ENCODE results near the gene RSPH10B2. TPM values are rescaled to one million over a fixed set of nuclear protein-coding genes. Genes with fewer than 3 reads are reported as not detected.
"Not testable (repeated sequence)": the region's sequence is repeated elsewhere in the genome, so short reads cannot be mapped to it uniquely, and the experiment has no call there.

RSPH10B2 gene
- 0.38 and 0.81 TPM in 2 replicates for total RNA-seq
- long read RNA-seq, result 0 reads

- not testable (repeated sequence) for H3K4me1 Mint-ChIP-seq (ENCODE audit: unreplicated experiment); H3K27ac Mint-ChIP-seq (ENCODE audit: unreplicated experiment); H3K4me3 Mint-ChIP-seq (ENCODE audit: unreplicated experiment); DNase-seq (ENCODE audit: extremely low spot score, unreplicated experiment); H3K9me3 Mint-ChIP-seq (ENCODE audit: unreplicated experiment); H3K36me3 Mint-ChIP-seq (ENCODE audit: unreplicated experiment); H3K27me3 Mint-ChIP-seq (ENCODE audit: unreplicated experiment)
These were observed at the start of gene RSPH10B2 for GRCh38 chr7:6753964-6754363. Gene RSPH10B2, plus strand, starts transcription at chr7:6754103. Its CDS starts 3,575 bp downstream, at chr7:6757678.

DNA sequence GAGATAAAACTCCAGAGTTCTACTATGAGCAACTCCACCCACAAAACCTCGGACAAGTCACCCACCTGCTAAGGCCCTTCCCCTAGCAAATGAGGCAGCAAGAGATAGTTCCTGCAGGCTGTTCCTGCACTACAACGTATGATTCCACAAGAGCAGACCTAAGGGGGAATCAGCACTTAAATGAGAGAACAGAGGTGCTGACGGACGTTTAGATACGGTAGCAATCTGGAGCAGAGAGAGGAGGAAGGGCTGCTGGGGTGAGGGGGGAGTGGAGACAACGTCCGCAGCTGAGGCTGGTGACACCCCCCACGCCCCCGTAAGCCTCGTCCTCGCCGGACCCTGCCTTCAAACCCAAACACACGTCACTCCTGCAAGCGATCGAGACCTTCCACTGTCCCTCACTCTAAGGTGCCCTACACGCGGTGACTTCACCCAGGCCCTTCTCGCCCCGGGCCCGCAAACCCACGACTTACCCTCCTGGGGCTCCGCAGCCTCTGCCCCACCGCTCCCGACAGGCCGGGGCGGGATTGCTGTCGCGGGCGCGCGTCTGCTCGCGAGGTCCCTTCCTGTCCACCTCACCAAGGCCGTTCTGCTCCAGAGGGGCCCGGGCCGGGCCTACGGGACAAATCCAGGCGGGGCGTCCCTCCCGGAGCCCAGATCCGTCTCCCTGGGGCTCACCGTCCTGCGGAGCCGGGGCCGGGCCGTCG lies 47.8 kb upstream of the RSPH10B2 start:
- peaks cover 30% of the 10 kb centered on the region for H3K4me1 Mint-ChIP-seq (ENCODE audit: unreplicated experiment)
- DNase-seq (ENCODE audit: extremely low spot score, unreplicated experiment), result no peak
- H3K27me3 Mint-ChIP-seq (ENCODE audit: unreplicated experiment), result no peaks in the 10 kb centered on the region
- peak overlapping the region; percentile 94 for H3K27ac Mint-ChIP-seq (ENCODE audit: unreplicated experiment)
- TF ChIP-seq, protein P1, sequence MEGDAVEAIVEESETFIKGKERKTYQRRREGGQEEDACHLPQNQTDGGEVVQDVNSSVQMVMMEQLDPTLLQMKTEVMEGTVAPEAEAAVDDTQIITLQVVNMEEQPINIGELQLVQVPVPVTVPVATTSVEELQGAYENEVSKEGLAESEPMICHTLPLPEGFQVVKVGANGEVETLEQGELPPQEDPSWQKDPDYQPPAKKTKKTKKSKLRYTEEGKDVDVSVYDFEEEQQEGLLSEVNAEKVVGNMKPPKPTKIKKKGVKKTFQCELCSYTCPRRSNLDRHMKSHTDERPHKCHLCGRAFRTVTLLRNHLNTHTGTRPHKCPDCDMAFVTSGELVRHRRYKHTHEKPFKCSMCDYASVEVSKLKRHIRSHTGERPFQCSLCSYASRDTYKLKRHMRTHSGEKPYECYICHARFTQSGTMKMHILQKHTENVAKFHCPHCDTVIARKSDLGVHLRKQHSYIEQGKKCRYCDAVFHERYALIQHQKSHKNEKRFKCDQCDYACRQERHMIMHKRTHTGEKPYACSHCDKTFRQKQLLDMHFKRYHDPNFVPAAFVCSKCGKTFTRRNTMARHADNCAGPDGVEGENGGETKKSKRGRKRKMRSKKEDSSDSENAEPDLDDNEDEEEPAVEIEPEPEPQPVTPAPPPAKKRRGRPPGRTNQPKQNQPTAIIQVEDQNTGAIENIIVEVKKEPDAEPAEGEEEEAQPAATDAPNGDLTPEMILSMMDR (IDR thresholded peaks at IDR 0.05), result no peak
- peaks cover 29% of the 10 kb centered on the region for H3K9me3 Mint-ChIP-seq (ENCODE audit: unreplicated experiment)
- peak overlapping the region; percentile 87 for H3K4me3 Mint-ChIP-seq (ENCODE audit: unreplicated experiment)
- peaks cover 35% of the 10 kb centered on the region for H3K36me3 Mint-ChIP-seq (ENCODE audit: unreplicated experiment)

GRCh38 chr7:6706666-6707407 lies 47.1 kb upstream of the RSPH10B2 start, which contains the start of gene ZNF12:
Gene ZNF12, minus strand, starts transcription at chr7:6706947. Its CDS starts 1,774 bp downstream, at chr7:6705173.
- Mint-ChIP-seq H3K36me3 (ENCODE audit: unreplicated experiment) (peaks cover 28% of the 10 kb centered on the region), H3K27ac (ENCODE audit: unreplicated experiment) (peak within 1 kb of the TSS; percentile 94), H3K4me1 (ENCODE audit: unreplicated experiment) (peaks cover 27% of the 10 kb centered on the region), H3K9me3 (ENCODE audit: unreplicated experiment) (peaks cover 24% of the 10 kb centered on the region), H3K4me3 (ENCODE audit: unreplicated experiment) (peak within 1 kb of the TSS; percentile 87), H3K27me3 (ENCODE audit: unreplicated experiment) (no peaks in the 10 kb centered on the region)
- DNase-seq (ENCODE audit: extremely low spot score, unreplicated experiment), result peak; percentile 98
- TF ChIP-seq, protein P1 (IDR thresholded peaks at IDR 0.05), result no peak

GRCh38 chr7:6708304-6708703 lies 45.6 kb upstream of the RSPH10B2 start:
- Mint-ChIP-seq H3K27me3 (ENCODE audit: unreplicated experiment) (no peaks in the 10 kb centered on the region), H3K4me1 (ENCODE audit: unreplicated experiment) (peaks cover 19% of the 10 kb centered on the region), H3K4me3 (ENCODE audit: unreplicated experiment) (no peak overlapping the region), H3K27ac (ENCODE audit: unreplicated experiment) (no peak overlapping the region), H3K9me3 (ENCODE audit: unreplicated experiment) (peaks cover 16% of the 10 kb centered on the region), H3K36me3 (ENCODE audit: unreplicated experiment) (peaks cover 18% of the 10 kb centered on the region)
- TF ChIP-seq, protein P1 (IDR thresholded peaks at IDR 0.05), result no peak
- no peak for DNase-seq (ENCODE audit: extremely low spot score, unreplicated experiment)

GRCh38 chr7:6709808-6710207 lies 44.1 kb upstream of the RSPH10B2 start:
- TF ChIP-seq, protein P1 (IDR thresholded peaks at IDR 0.05), result no peak
- H3K27me3 Mint-ChIP-seq (ENCODE audit: unreplicated experiment), result peaks cover 4% of the 10 kb centered on the region
- H3K4me1 Mint-ChIP-seq (ENCODE audit: unreplicated experiment), result peaks cover 17% of the 10 kb centered on the region
- peaks cover 11% of the 10 kb centered on the region for H3K9me3 Mint-ChIP-seq (ENCODE audit: unreplicated experiment)
- H3K27ac Mint-ChIP-seq (ENCODE audit: unreplicated experiment), result no peak overlapping the region
- no peak overlapping the region for H3K4me3 Mint-ChIP-seq (ENCODE audit: unreplicated experiment)
- no peak for DNase-seq (ENCODE audit: extremely low spot score, unreplicated experiment)
- H3K36me3 Mint-ChIP-seq (ENCODE audit: unreplicated experiment), result peaks cover 9% of the 10 kb centered on the region

Measured in osteocyte (in vitro differentiated cells).